CD8-positive, alpha-beta memory T cell (primary cell): ENCODE results near the gene GMDS. TPM values are rescaled to one million over a fixed set of nuclear protein-coding genes. Genes with fewer than 3 reads are reported as not detected.

ENCODE experiments used
- CTCF ChIA-PET: fragments of 350-600 bp; sonication (Branson Sonifier 250); formaldehyde crosslinking; loops from one replicate; lab custom pipeline; 2021; ENCODE audit warnings: antibody characterized with exemption; lab: Charles Lee
- POLR2A ChIA-PET: fragments of 350-600 bp; sonication (Branson Sonifier 250); formaldehyde crosslinking; loops from one replicate; lab custom pipeline; 2021; ENCODE audit warnings: antibody characterized with exemption; lab: Charles Lee
- DNase-seq, 5 donors: peaks; one replicate each; pipeline versions ENCODE4 v3.0.0 to v3.0.0-alpha.2; 2020 to 2022; ENCODE audit warnings: mixed read lengths in 1 of 5
- H3K27ac ChIP-seq: one replicate; pipeline ENCODE4 v1.7.0; 2013; ENCODE audit warnings: low read depth, mild to moderate bottlenecking, low read length, moderate library complexity
- H3K27me3 ChIP-seq: 2 replicates; pipeline ENCODE4 v1.7.0; 2013; ENCODE audit warnings: low read length, mild to moderate bottlenecking; ENCODE audit not compliant: insufficient read depth, poor library complexity, severe bottlenecking
- H3K36me3 ChIP-seq: 2 replicates; pipeline ENCODE4 v1.7.0; 2013; ENCODE audit warnings: mild to moderate bottlenecking, low read length, moderate library complexity; ENCODE audit not compliant: insufficient read depth
- H3K4me1 ChIP-seq: 2 replicates; pipeline ENCODE4 v1.7.0; 2013; ENCODE audit warnings: mild to moderate bottlenecking, low read length, moderate library complexity; ENCODE audit not compliant: insufficient read depth
- H3K4me3 ChIP-seq: 2 replicates; pipeline ENCODE4 v1.7.0; 2013; ENCODE audit warnings: mild to moderate bottlenecking, low read length
- H3K9me3 ChIP-seq: 2 replicates; pipeline ENCODE4 v1.7.0; 2013; ENCODE audit warnings: mild to moderate bottlenecking, low read length
- H3K27ac Mint-ChIP-seq, 8 donors: one replicate each; pipeline ENCODE4 v1.8.0; 2020 to 2021; ENCODE audit warnings: mixed read lengths in 8 of 8, mild to moderate bottlenecking in 6 of 8, inconsistent platforms in 3 of 8, moderate library complexity in 3 of 8
- H3K27me3 Mint-ChIP-seq, 2 donors: one replicate each; pipeline ENCODE4 v1.8.0; 2020 to 2021; ENCODE audit warnings: mixed read lengths in 2 of 2, mild to moderate bottlenecking in 1 of 2, moderate library complexity in 1 of 2
- H3K36me3 Mint-ChIP-seq, 3 donors: one replicate each; pipeline ENCODE4 v1.8.0; 2020 to 2021; ENCODE audit warnings: mixed read lengths in 3 of 3, inconsistent platforms in 1 of 3, mild to moderate bottlenecking in 1 of 3
- H3K4me1 Mint-ChIP-seq, 3 donors: one replicate each; pipeline ENCODE4 v1.8.0; 2020 to 2021; ENCODE audit warnings: mixed read lengths in 3 of 3, inconsistent platforms in 1 of 3, mild to moderate bottlenecking in 1 of 3
- H3K4me3 Mint-ChIP-seq, 7 donors: one replicate each; pipeline ENCODE4 v1.8.0; 2020 to 2021; ENCODE audit warnings: mixed read lengths in 7 of 7, mild to moderate bottlenecking in 6 of 7, moderate library complexity in 4 of 7, inconsistent platforms in 2 of 7
- H3K9me3 Mint-ChIP-seq, 5 donors: one replicate each; pipeline ENCODE4 v1.8.0; 2020 to 2022; ENCODE audit warnings: mixed read lengths in 5 of 5, mild to moderate bottlenecking in 3 of 5, moderate library complexity in 2 of 5, inconsistent platforms in 1 of 5
- polyA plus RNA-seq: library from polyadenylated mRNA; unstranded; fragments of 300-500 nt; fragmentation: Illumina TruSeq; gene quantifications from one replicate; pipeline ENCODE4 v1.2.3, GENCODE V29; 2021
- total RNA-seq, 2 experiments: library from RNA; stranded (reverse); gene quantifications; one replicate each; pipeline ENCODE4 v1.2.3, GENCODE V29; 2021

GMDS gene
- total and polyA plus RNA-seq, 3 experiments from 2014 or later: 16.4 to 33.4 (median 28.6) TPM

GRCh38 chr6:1599469-1599868, 645.9 kb downstream of the GMDS start:
- H3K36me3 ChIP-seq: no peaks in the 10 kb centered on the region
- H3K27me3 ChIP-seq: peaks cover 69% of the 10 kb centered on the region
- peaks cover 7% of the 10 kb centered on the region for H3K4me1 ChIP-seq
- no peaks in the 10 kb centered on the region for H3K36me3 Mint-ChIP-seq
- H3K4me3 ChIP-seq: no peak overlapping the region
- no peak overlapping the region for H3K27ac Mint-ChIP-seq
- peaks cover 3 to 10% (median 8%) of the 10 kb centered on the region in 3 donors for H3K4me1 Mint-ChIP-seq
- peaks cover 51 to 78% of the 10 kb centered on the region in 2 donors for H3K27me3 Mint-ChIP-seq
- H3K27ac ChIP-seq: no peak overlapping the region
- no peak overlapping the region for H3K4me3 Mint-ChIP-seq
- ChIA-PET CTCF (interaction anchor here (10.7 kb wide), 1 partner anchor 1035 kb away, joined by 150 read pairs; no protein-coding TSS in a partner anchor), POLR2A (no interaction called here)
- no peaks in the 10 kb centered on the region for H3K9me3 ChIP-seq
- H3K9me3 Mint-ChIP-seq: peaks cover 0 to 2% (median 0%) of the 10 kb centered on the region in 5 donors
- no peak for DNase-seq

GRCh38 chr6:1598886-1599285, 646.5 kb downstream of the GMDS start:
- Histone ChIP-seq H3K27ac (no peak overlapping the region), H3K36me3 (no peaks in the 10 kb centered on the region), H3K4me3 (no peak overlapping the region), H3K27me3 (peaks cover 63% of the 10 kb centered on the region), H3K4me1 (peaks cover 7% of the 10 kb centered on the region), H3K9me3 (no peaks in the 10 kb centered on the region)
- Mint-ChIP-seq H3K36me3 (no peaks in the 10 kb centered on the region), H3K27me3 (peaks cover 52 to 81% of the 10 kb centered on the region in 2 donors), H3K27ac (no peak overlapping the region), H3K4me3 (no peak overlapping the region), H3K4me1 (peaks cover 3 to 10% (median 8%) of the 10 kb centered on the region in 3 donors), H3K9me3 (peaks cover 0 to 2% (median 0%) of the 10 kb centered on the region in 5 donors)
- ChIA-PET CTCF (interaction anchor here (3.8 to 10.7 kb wide), 2 partner anchors 7 to 1035 kb away, joined by 27 to 150 read pairs; no protein-coding TSS in a partner anchor), POLR2A (no interaction called here)
- DNase-seq: no peak

DNA sequence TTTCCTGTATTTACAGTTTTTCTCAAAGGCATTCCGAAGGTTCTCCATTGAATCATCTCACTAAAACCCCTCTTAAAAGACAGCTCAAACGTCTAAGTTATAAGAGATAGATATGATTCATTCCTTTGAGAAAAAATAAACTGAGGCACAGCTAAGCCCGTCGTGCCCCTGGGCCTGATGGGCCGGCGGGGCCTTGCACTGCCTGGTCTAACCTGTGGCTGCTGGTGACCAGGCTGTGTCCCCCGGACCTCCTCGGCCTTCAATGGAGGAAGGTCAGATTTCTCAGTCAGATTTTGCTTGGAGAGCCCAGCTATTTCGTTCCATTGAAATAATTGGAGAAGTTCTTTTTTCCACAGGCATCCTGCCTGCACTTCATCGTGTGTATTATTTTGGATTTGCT, 647.0 kb downstream of the GMDS start:
- ChIA-PET CTCF (interaction anchor here (1.2 to 10.7 kb wide), 3 partner anchors 8 to 1036 kb away, joined by 3 to 150 read pairs (median 27); no protein-coding TSS in a partner anchor), POLR2A (no interaction called here)
- H3K9me3 Mint-ChIP-seq: peaks cover 0 to 2% (median 0%) of the 10 kb centered on the region in 5 donors
- Histone ChIP-seq H3K36me3 (no peaks in the 10 kb centered on the region), H3K4me3 (no peak overlapping the region), H3K4me1 (peaks cover 7% of the 10 kb centered on the region), H3K27ac (no peak overlapping the region), H3K27me3 (peaks cover 58% of the 10 kb centered on the region), H3K9me3 (no peaks in the 10 kb centered on the region)
- H3K36me3 Mint-ChIP-seq: no peaks in the 10 kb centered on the region
- H3K27me3 Mint-ChIP-seq: peaks cover 50 to 80% of the 10 kb centered on the region in 2 donors
- H3K4me3 Mint-ChIP-seq: no peak overlapping the region
- H3K4me1 Mint-ChIP-seq: peaks cover 3 to 8% (median 8%) of the 10 kb centered on the region in 3 donors
- DNase-seq: no peak
- H3K27ac Mint-ChIP-seq: no peak overlapping the region

GRCh38 chr6:1597924-1598323, 647.5 kb downstream of the GMDS start:
- no peaks in the 10 kb centered on the region for H3K36me3 ChIP-seq
- peaks cover 58% of the 10 kb centered on the region for H3K27me3 ChIP-seq
- ChIA-PET POLR2A (no interaction called here), CTCF (interaction anchor here (0.9 to 10.7 kb wide), 5 partner anchors 8 to 1036 kb away, joined by 3 to 150 read pairs (median 12); no protein-coding TSS in a partner anchor)
- no peak overlapping the region for H3K4me3 Mint-ChIP-seq
- peaks cover 7% of the 10 kb centered on the region for H3K4me1 ChIP-seq
- peaks cover 47 to 78% of the 10 kb centered on the region in 2 donors for H3K27me3 Mint-ChIP-seq
- H3K4me3 ChIP-seq: no peak overlapping the region
- H3K27ac ChIP-seq: no peak overlapping the region
- H3K9me3 ChIP-seq: no peaks in the 10 kb centered on the region
- no peak for DNase-seq
- no peak overlapping the region for H3K27ac Mint-ChIP-seq
- peaks cover 0 to 2% (median 0%) of the 10 kb centered on the region in 5 donors for H3K9me3 Mint-ChIP-seq
- H3K36me3 Mint-ChIP-seq: no peaks in the 10 kb centered on the region
- H3K4me1 Mint-ChIP-seq: peaks cover 3 to 8% (median 8%) of the 10 kb centered on the region in 3 donors

DNA sequence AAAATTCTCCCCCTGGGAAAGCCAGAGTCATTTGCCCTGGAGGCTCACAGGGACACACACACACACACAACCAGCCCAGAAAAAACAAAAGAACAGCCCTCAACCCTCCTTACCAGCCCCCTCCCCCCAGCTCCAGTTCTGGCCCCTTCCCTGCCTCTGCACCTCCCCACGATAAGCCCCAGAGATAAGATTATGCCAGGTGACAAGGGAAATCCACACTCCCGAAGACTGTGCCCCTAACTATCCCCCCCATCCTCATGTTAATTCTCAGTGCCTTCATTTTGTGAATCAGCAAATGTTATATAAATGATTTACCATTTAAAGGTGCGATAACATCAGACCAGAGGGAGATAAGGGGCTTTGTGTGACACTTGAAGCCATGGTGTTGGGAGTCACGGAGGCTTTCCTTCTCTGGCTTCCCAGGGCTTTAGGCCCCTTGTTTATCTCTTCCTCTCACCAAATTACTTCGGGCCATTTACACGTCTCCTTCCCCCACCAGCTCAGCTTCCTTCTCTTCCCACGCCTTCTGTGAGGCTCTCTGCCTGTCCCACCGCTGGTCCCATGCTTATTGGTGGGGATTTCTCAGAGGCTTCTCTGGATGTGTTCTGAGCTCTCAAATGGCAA, 648.2 kb downstream of the GMDS start:
- ChIA-PET CTCF (interaction anchor here (0.7 to 10.7 kb wide), 17 partner anchors 9 to 1153 kb away, joined by 3 to 150 read pairs (median 4); partner anchors contain the start of gene MYLK4), POLR2A (no interaction called here)
- no peak for DNase-seq
- Histone ChIP-seq H3K27me3 (peaks cover 52% of the 10 kb centered on the region), H3K4me1 (peaks cover 7% of the 10 kb centered on the region), H3K36me3 (no peaks in the 10 kb centered on the region), H3K4me3 (no peak overlapping the region), H3K27ac (no peak overlapping the region), H3K9me3 (no peaks in the 10 kb centered on the region)
- H3K27ac Mint-ChIP-seq: no peak overlapping the region
- H3K4me1 Mint-ChIP-seq: peaks cover 3 to 8% (median 8%) of the 10 kb centered on the region in 3 donors
- no peak overlapping the region for H3K4me3 Mint-ChIP-seq
- peaks cover 47 to 77% of the 10 kb centered on the region in 2 donors for H3K27me3 Mint-ChIP-seq
- H3K9me3 Mint-ChIP-seq: peaks cover 0 to 2% (median 0%) of the 10 kb centered on the region in 5 donors
- no peaks in the 10 kb centered on the region for H3K36me3 Mint-ChIP-seq

DNA sequence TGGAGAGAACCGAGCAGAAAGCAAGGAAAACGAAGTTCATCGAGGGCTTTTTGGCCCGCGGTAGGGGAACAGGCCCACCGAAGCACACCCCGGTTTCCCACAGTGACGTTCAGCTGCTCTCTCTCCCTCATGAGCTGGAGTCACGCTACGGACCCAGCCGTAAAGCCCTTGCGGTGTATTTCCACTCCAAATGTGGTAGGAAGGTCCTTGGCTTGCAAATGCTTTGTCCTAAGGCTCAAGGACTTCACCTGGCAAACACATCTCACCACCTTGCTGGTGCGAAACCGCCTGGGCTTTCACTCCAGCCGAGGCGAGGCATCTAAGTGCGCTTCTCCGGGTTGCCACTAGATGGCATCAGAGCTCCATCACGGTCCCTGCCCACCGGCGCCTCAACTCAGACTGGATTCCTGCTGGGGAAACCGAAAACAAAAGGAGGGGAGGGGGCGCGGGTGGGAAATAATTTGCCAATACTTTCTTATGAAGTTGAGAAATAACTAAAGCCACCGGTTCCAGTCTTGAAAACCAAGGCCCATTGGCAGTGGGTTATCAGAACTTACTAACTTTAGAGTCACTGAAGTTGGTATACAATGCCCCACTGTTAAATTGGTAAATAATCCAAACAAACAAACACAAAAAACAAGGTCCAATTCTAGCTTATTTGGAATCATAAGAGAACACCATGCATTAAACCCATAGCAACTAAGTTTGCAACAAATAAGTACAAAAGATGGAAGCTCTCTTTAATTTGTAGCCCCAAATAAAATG, 649.1 kb downstream of the GMDS start:
- peak; percentile 43 to 71 (median 59) for DNase-seq
- Histone ChIP-seq H3K4me3 (no peak overlapping the region), H3K4me1 (peaks cover 7% of the 10 kb centered on the region), H3K27ac (no peak overlapping the region), H3K9me3 (no peaks in the 10 kb centered on the region), H3K27me3 (peaks cover 47% of the 10 kb centered on the region), H3K36me3 (no peaks in the 10 kb centered on the region)
- POLR2A ChIA-PET: no interaction called here
- Mint-ChIP-seq H3K4me1 (peaks cover 3 to 8% (median 7%) of the 10 kb centered on the region in 3 donors), H3K27me3 (peaks cover 45 to 71% of the 10 kb centered on the region in 2 donors), H3K4me3 (no peak overlapping the region), H3K27ac (peak overlapping the region in 1 of 8 donors; percentile 7), H3K9me3 (no peaks in the 10 kb centered on the region), H3K36me3 (no peaks in the 10 kb centered on the region)
- CTCF ChIA-PET: interaction anchor here (0.7 to 10.7 kb wide), 21 partner anchors 10 to 1154 kb away, joined by 3 to 150 read pairs (median 4); partner anchors contain the start of gene MYLK4

DNA sequence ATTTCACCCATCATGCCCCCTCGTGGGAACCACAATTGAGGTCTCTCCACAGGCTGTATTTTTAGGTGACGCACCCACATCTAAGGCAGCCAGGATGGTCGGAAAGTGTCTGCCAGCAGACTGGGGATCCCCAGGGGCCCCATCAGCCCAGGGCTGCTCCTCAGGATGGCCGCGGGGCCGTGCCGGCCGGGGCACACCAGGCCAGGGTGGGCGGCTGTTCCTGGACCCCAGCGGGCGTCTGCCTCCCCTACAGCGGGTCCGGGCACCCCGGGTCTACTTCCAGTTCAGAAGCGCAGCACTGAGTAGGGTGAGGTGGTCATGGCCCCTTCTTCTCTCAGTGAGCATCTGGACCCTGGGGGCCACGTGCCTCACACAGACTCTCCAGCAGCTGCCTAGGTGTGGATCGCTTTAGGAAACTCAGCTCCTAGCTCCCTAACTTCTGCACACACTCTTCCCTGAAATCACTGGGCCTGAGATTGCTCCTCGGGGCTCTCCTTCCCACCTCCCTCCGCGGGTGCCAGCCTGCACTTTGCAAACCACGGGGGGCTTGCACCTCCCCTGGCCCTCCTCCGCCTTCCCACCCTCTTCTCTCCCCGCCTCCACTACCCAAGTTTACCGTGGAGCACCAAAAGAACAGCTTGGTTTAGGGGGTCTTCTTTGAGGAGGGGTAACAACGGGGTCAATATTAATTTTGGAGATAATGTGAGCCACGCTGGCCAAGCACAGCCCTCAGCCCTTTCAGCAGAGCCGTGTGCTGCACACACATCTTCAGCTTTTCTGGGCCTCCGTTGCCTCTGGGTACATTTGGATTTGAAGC, 649.9 kb downstream of the GMDS start:
- DNase-seq: no peak
- no peak overlapping the region for H3K4me3 ChIP-seq
- peaks cover 3 to 8% (median 5%) of the 10 kb centered on the region in 3 donors for H3K4me1 Mint-ChIP-seq
- no peaks in the 10 kb centered on the region for H3K9me3 Mint-ChIP-seq
- H3K27ac ChIP-seq: no peak overlapping the region
- H3K36me3 Mint-ChIP-seq: no peaks in the 10 kb centered on the region
- no peak overlapping the region for H3K27ac Mint-ChIP-seq
- H3K27me3 ChIP-seq: peaks cover 41% of the 10 kb centered on the region
- peaks cover 7% of the 10 kb centered on the region for H3K4me1 ChIP-seq
- peaks cover 41 to 63% of the 10 kb centered on the region in 2 donors for H3K27me3 Mint-ChIP-seq
- H3K36me3 ChIP-seq: no peaks in the 10 kb centered on the region
- no peaks in the 10 kb centered on the region for H3K9me3 ChIP-seq
- H3K4me3 Mint-ChIP-seq: no peak overlapping the region
- POLR2A ChIA-PET: no interaction called here
- CTCF ChIA-PET: interaction anchor here (1.1 to 10.7 kb wide), 15 partner anchors 11 to 1155 kb away, joined by 3 to 150 read pairs (median 5); partner anchors contain the start of gene MYLK4
